Stimulated activated CD8-positive, alpha-beta memory T cell treated with anti-CD3 and anti-CD28 coated beads, Interleukin-7, amount 100 ng/mL, for 48 hours (primary cell): ENCODE measurements around the gene SFT2D2.

ENCODE experiments used
- DNase-seq, 2 donors: peaks; one replicate each; pipeline ENCODE4 v3.0.0-alpha.2; 2020; ENCODE audit warnings: low read depth in 1 of 2; ENCODE audit errors: extremely low read depth in 1 of 2

The SFT2D2 gene

DNA sequence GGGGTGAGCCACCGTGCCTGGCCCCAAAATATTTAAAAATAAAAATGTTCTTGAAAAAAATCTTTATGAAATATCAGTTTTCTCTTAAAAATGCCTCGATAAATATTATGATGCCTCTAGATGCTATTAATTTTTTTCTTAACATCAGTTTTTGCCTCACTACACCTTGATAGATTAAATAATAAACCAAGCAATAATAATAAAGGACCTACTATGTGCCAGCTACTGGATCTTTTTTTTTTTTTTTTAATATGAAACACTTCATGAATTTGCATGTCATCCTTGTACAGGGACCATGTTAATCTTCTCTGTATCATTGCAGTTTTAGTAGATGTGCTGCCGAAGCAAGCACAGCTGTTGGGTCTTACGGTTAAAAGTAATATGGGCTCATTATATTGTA is 37.3 kb downstream of the SFT2D2 start:
- no peak for DNase-seq

GRCh38 chr1:168264296-168264695 is 38.5 kb downstream of the SFT2D2 start:
- DNase-seq = no peak

DNA sequence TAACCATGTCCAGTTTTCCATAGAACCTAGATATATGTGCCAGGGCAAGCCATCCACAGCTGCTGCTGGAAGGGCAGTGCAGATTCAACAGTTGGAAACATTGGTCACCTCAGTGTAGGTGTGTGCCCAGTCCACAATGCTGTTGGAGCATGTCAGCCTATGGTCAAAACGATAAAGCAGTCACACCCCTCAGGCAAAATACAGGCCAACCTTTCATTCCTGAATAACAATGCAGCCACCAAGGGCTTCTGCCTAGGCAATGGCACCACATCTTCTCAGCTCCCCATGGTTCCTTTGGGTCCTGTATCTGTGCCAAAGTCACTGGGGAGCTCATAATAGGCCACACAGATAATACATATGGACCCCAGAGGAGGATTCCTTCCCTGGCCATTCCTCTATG is 39.8 kb downstream of the SFT2D2 start:
- DNase-seq = no peak

DNA sequence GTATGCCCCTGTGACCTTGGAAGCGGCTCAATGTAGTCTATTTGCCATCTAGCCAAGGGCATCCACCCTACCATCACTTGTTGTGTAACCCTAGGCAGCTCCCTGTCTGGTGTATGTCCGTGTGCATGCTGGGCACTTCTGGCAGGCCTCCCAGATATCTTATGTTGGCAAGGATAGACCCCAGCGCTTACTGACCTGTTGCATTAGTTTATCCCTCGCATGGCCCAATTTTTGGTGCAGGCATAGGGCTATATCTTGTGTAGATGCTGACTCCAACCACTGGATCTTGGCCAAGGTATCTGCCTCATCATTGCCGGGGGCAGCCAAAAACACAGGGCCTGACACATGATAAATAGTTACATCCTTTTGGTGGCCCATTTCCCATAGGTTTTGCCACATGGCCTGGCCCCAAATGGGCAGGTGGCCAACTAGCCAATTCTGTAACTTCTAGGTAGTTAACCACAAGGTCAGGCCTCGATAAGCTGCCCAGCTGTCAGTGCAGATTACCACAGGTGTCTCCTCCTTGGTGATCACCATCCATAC is 40.9 kb downstream of the SFT2D2 start:
- no peak for DNase-seq

- no peak for DNase-seq
These were observed 45.8 kb downstream of the SFT2D2 start for GRCh38 chr1:168271636-168272035.

- no peak for DNase-seq
These were observed 47.8 kb downstream of the SFT2D2 start for GRCh38 chr1:168273575-168273974.

- no peak for DNase-seq
These were observed 53.4 kb downstream of the SFT2D2 start for GRCh38 chr1:168279253-168279652.

- no peak for DNase-seq
These were observed 54.6 kb downstream of the SFT2D2 start, which contains the start of gene TBX19 for GRCh38 chr1:168280296-168280927. Gene TBX19 (plus strand): TSS chr1:168280877. CDS start chr1:168281091, 214 bp downstream.

- DNase-seq = no peak
These were observed 56.0 kb downstream of the SFT2D2 start for GRCh38 chr1:168281603-168282325.

- DNase-seq = no peak
These were observed 59.7 kb downstream of the SFT2D2 start for GRCh38 chr1:168285521-168285790.

DNA sequence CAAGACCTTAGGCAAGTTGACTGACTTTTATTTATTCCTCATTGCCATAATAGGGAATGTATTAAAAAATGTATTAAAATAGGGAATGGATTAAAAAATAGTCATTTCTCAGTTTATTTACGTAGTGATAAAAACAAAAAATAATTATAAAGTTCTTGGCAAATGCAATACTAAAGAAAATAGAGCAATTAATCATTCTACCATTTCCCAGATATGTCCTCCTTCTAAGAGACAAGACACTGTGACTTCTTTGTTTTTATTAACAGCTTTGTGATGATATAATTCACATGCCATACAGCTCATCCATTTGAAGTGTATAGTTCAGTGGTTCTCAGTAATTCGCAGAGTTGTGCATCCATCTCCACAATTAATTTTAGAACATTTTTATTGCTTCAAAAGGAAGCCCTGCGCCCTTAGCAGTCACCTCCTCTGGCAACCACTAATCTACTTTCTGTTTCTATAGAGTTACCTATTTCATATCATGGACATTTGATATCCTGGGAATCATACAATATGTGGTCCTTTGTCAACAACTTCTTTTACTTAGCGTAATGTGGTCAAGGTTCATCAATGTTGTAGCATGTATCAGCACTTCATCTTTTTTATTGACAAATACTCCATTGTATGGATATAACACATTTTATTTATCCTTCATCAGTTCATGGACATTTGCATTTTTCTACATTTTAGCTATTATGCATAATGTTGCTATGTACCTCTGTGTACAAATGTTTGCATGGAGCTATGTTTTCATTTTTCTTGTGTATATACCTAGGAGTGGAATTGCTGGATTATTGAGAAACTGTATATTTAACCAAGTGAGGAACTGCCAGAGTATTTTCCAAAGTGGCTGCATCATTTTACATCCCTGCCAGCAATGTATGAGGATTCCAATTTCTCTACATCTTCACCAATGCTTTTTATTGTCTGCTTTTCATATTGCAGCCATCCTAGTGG is 60.4 kb downstream of the SFT2D2 start:
- DNase-seq = no peak

GRCh38 chr1:168287237-168287664 is 61.4 kb downstream of the SFT2D2 start:
- no peak for DNase-seq

GRCh38 chr1:168288311-168289052 is 62.7 kb downstream of the SFT2D2 start:
- no peak for DNase-seq

DNA sequence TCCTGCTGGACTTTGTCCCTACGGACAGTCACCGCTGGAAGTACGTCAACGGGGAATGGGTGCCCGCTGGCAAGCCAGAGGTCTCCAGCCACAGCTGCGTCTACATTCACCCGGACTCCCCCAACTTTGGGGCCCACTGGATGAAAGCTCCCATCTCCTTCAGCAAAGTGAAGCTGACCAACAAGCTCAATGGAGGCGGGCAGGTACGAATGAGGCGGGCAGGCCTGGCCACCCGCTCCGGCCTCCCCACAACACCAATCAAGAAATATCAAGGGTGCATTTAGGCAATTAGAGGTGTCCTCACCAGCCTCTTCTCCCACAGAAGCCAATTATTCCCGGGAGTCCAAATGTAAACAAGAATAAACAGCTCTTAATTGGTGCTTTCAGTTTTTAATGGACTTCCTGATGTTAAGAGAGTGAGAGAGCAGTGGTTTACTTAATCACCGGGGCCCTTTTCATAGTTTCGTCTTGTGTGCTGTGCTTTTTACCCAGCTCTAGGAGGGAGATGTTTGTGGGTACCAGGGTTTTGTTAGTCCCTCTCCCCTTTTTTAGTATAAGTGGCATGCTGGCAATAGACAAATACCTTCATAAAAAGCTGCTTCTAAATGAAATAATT is 65.5 kb downstream of the SFT2D2 start:
- no peak for DNase-seq

DNA sequence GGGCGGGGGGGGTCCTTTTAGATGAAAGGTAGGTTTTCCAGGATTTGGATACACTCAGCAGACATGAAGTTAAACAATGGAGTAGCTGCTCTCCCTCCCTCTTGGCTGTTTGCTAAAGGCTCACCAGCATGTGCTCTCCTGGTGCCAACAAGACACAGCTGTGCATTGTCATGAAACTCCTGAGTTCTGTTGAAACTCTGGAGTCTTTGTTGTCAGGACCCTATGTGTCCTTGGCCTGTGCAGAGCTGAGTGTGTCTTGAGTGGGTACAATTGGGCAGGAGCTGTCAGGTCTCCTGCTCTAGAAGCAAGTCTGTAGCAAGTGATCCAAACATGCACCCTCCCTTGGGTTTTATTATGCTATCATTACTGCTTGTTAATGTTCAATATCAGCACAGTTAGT is 67.6 kb downstream of the SFT2D2 start:
- no peak for DNase-seq

- no peak for DNase-seq
These were observed 69.8 kb downstream of the SFT2D2 start for GRCh38 chr1:168295411-168296114.

- DNase-seq = no peak
These were observed 71.4 kb downstream of the SFT2D2 start for GRCh38 chr1:168297019-168297730.

DNA sequence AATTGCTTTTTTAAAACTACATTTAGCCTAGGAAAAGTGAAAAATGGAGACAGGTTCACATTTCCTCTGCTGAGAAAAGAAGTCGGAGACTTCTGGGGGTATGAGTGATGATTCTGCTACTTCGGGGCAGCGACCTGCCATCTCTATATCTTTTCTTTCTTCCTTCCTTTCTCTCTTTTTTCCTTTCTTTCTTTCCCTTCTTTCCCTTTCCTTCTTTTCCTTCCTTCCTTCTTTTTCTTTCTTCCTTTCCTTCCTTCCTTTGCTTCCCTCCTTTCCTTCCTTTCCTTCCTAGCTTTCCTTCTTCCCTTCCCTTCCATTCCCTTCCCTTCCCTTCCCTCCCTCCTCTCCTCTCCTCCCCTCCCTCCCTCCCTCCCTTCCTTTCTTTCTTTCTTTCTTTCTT is 72.6 kb downstream of the SFT2D2 start:
- no peak for DNase-seq

DNA sequence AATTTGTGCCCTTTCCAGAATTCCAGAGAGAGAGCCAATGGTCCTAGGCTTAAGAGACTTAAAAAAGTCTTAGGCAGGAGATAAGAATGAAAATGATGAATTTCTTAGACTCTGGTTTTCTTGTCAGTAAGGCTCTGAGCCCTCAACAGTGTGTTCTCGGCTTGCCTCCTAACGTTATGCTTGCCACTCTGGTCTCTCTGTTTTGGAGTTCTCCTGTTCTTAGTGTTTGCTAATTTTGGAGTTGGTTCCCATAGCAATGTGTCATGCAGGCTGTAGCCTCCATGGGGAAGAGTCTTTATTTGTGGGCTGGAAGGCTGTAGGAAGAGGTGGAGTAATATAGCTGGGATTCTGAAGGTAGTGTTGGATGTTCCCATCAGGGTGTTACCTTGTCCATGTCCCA is 74.8 kb downstream of the SFT2D2 start:
- DNase-seq = no peak
